ENCODE measurements around the gene PRKG2.
A peak's percentile ranks its signal among the peaks of the same experiment; 100 is the strongest.

Gene PRKG2

DNA sequence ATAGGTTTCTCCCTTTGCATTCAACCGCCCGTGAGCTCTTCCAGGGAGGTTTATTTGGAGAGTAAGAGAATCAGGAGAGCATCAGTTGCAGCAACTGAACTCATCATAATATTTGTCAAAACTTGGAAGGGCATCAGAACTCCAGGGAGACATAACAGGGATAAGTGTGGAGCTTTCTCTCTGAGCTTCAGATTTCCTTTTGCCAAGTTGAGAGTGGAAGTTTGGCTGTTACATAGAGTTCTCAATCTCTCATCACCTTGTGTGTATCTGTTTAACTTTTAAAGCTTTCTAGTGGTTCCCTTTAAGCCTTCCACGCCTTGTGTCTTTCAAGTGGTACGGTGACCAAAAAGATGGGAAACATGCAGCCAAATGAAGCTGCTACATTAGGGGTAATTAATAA lies 165.7 kb downstream of the PRKG2 start:
- no peak overlapping the region for H3K27ac ChIP-seq
- no peaks in the 10 kb centered on the region for H3K9me3 ChIP-seq
- no peak overlapping the region for H3K4me3 ChIP-seq
- no peak for DNase-seq
- TF ChIP-seq, protein P1, sequence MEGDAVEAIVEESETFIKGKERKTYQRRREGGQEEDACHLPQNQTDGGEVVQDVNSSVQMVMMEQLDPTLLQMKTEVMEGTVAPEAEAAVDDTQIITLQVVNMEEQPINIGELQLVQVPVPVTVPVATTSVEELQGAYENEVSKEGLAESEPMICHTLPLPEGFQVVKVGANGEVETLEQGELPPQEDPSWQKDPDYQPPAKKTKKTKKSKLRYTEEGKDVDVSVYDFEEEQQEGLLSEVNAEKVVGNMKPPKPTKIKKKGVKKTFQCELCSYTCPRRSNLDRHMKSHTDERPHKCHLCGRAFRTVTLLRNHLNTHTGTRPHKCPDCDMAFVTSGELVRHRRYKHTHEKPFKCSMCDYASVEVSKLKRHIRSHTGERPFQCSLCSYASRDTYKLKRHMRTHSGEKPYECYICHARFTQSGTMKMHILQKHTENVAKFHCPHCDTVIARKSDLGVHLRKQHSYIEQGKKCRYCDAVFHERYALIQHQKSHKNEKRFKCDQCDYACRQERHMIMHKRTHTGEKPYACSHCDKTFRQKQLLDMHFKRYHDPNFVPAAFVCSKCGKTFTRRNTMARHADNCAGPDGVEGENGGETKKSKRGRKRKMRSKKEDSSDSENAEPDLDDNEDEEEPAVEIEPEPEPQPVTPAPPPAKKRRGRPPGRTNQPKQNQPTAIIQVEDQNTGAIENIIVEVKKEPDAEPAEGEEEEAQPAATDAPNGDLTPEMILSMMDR (IDR thresholded peaks at IDR 0.05) = no peak
- H3K4me1 ChIP-seq = no peaks in the 10 kb centered on the region
- intact Hi-C loops (cut with DNase I; ENCODE audit: low total_unique reads) = no loop called here
- H3K27me3 ChIP-seq = no peaks in the 10 kb centered on the region
- H3K36me3 ChIP-seq = no peaks in the 10 kb centered on the region

DNA sequence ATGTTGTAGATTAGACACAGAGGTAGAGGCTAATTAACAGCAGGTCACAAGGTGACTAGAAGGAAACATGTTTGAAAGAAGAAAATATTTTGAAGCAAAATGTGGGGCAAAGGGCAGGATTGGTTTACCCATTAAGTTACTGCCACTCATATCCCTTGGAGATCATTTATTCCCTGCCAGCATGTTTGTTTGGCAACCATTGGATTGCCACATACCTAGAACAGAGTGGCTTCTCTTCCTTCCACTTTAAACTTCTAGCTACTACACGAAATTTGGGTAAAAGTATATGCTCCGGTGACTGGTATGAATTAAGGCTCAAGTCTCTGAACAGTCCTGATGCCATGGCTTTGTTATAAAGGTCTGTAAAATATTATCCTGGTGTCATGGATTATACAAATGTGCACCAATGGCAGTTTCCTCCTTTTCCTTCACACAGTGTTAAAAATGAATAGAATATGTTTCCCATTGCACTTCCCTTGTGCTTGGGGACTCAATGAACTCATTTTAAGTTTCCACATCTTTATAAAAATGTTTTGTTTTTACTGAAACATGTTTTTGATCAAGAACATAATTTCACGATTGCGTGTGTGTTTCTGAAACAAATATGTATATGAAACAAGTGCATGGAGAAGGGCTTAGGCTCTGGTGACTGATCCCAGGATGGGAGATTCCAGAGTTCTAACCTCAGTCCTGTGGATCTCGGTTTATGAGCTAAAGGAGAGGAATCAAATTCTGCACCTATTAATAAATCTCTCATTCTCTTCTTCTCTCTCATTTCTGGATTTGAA lies 172.2 kb downstream of the PRKG2 start:
- no peak for DNase-seq
- H3K36me3 ChIP-seq = no peaks in the 10 kb centered on the region
- H3K4me3 ChIP-seq = no peak overlapping the region
- intact Hi-C loops (cut with DNase I; ENCODE audit: low total_unique reads) = no loop called here
- H3K4me1 ChIP-seq = no peaks in the 10 kb centered on the region
- H3K9me3 ChIP-seq = no peaks in the 10 kb centered on the region
- TF ChIP-seq, protein P1 (IDR thresholded peaks at IDR 0.05) = no peak
- no peak overlapping the region for H3K27ac ChIP-seq
- H3K27me3 ChIP-seq = no peaks in the 10 kb centered on the region

DNA sequence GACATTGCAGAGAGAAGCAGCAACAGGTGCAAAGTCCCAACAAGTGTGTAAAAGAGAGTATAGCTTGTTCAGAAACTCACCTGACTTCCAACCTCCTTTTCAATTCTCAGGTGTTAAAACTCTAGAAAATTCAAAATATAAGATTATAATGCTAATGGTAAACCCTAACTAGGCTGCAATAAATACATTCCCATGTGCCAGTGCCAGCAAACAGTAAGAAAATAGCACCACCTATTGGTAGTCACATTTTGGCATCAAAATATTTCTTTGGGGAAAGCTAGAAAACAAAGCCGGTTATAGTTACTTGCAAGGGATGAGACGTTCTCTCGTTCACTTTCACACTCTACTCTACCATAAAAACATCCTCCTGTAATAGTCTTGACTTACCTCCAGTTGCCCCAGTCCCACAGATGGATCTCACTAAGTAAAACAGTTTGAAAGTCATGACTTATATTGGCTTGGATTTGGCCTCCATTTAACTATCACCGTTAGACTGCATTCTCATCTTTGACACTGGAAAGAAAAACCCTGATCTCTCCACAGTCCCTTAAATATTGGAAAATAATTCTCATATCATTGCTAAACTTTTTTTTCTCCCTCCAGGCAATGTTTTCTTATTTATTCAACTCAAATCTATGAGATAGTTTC lies 174.9 kb downstream of the PRKG2 start:
- DNase-seq = no peak
- H3K4me1 ChIP-seq = no peaks in the 10 kb centered on the region
- no peak overlapping the region for H3K4me3 ChIP-seq
- H3K36me3 ChIP-seq = no peaks in the 10 kb centered on the region
- TF ChIP-seq, protein P1 (IDR thresholded peaks at IDR 0.05) = peak in 1 of 2 experiments; percentile 8
- intact Hi-C loops (cut with DNase I; ENCODE audit: low total_unique reads) = no loop called here
- H3K9me3 ChIP-seq = no peaks in the 10 kb centered on the region
- no peak overlapping the region for H3K27ac ChIP-seq
- H3K27me3 ChIP-seq = no peaks in the 10 kb centered on the region

DNA sequence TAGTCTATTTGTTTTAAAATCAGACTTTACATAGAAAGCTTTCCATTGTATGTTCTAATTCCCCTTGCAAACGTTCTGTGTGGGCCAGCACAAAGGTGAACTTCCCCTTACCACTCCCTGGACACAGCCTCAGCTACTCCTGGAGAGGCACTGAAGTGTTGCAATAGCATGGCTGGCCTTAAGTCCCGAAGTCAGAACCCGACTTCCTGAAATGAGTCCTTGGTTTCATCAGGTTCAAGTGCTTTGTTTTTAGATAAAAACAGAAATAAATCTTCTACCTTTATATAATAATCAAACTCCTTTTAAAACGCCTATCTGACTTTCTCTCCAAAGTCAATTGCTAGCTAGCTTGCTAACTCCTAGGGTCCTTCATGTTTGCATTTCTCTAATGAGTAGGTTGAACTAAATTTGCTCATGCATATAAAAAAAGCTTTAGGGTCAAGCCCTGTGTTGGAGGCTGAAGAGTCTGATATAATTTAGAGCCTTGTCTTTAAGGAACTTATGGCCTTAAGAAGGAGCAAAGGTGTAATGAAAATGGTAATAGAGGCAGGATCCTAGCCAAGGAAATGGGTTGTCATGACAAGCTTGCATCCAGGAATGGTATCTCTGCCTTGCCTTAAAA lies 175.6 kb downstream of the PRKG2 start:
- TF ChIP-seq, protein P1 (IDR thresholded peaks at IDR 0.05) = no peak
- Histone ChIP-seq H3K36me3 (no peaks in the 10 kb centered on the region), H3K9me3 (no peaks in the 10 kb centered on the region), H3K4me1 (no peaks in the 10 kb centered on the region), H3K27me3 (no peaks in the 10 kb centered on the region), H3K4me3 (no peak overlapping the region), H3K27ac (no peak overlapping the region)
- intact Hi-C loops (cut with DNase I; ENCODE audit: low total_unique reads) = no loop called here
- no peak for DNase-seq

DNA sequence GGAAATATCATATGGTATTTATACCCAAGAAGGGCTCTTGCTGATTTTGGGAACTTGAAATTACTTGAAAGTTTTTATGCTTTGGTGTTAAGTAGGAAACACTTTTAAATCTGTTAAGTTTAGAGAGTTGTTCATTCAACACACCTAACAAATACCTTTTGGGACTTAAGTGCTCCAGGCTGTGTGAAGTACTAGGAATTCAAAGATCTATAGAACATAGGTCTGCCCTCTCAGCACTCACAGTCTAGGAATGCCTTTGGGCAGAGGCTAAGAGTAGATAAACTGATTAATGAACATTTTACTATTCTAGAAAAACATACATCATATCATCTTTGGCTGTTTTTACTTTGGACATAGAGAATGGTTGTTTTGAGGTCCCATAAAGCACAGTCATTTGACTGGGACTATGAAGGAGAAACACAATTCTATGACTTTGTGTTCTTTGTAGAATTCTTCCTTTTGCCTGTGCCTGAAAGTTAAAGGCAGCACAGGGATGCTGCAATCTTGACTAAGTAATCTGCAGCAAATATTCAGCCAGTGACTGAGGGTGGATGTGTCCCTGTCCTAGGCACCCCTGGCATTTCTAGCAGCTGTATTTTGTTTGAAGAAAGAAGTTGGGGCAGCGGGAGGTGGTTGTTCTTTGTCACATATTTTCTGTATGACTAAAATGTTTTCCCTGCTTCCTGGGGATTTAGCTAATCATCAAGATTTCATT lies 176.2 kb downstream of the PRKG2 start:
- H3K27me3 ChIP-seq = no peaks in the 10 kb centered on the region
- H3K36me3 ChIP-seq = no peaks in the 10 kb centered on the region
- TF ChIP-seq, protein P1 (IDR thresholded peaks at IDR 0.05) = no peak
- DNase-seq = no peak
- no peak overlapping the region for H3K4me3 ChIP-seq
- no peaks in the 10 kb centered on the region for H3K4me1 ChIP-seq
- no peak overlapping the region for H3K27ac ChIP-seq
- no peaks in the 10 kb centered on the region for H3K9me3 ChIP-seq
- intact Hi-C loops (cut with DNase I; ENCODE audit: low total_unique reads) = no loop called here
